Smooth muscle cell (in vitro differentiated cells): ENCODE results near the gene DPH1. TPM values are rescaled to one million over a fixed set of nuclear protein-coding genes. Genes with fewer than 3 reads are reported as not detected.
A peak's percentile ranks its signal among the peaks of the same experiment; 100 is the strongest.

Experiments used
- microRNA counts: library from miRNA; unstranded; fragments of <30 nt; microRNA quantifications from one replicate; lab custom pipeline; 2016
- microRNA-seq: library from miRNA; unstranded; fragments of <30 nt; microRNA quantifications from one replicate; pipeline ENCODE4, GENCODE V29; 2016; ENCODE audit warnings: borderline number of aligned reads
- polyA plus RNA-seq: library from polyadenylated mRNA; unstranded; fragments of >200 nt; fragmentation: Nextera tagmentation; extraction: Ambion mirVana; gene quantifications from 2 replicates; pipeline ENCODE4 v1.2.1, GENCODE V29; 2016
- small RNA-seq: library from RNA; depleted of rRNA; stranded (forward); fragments of <200 nt; gene quantifications from one replicate; pipeline ENCODE3, GENCODE V24; 2014
- total RNA-seq: library from RNA; depleted of rRNA; stranded (reverse); fragments of >200 nt; gene quantifications from 2 replicates; pipeline ENCODE4 v1.2.3, GENCODE V29; 2014

The DPH1 gene
- total and polyA plus RNA-seq, 2 experiments from 2014 or later = 15.9 to 33.6 TPM

MicroRNA genes within 50 kb of the gene (microRNA counts, 767-probe panel; counts per million panel counts)
- microRNA hsa-miR-132-3p (lab: Ali Mortazavi, UCI) (8,928 counts per million, percentile 67 among the panel's probes with 10 or more counts), microRNA hsa-miR-212-3p (lab: Ali Mortazavi, UCI) (183 counts per million)

Small RNA genes lying within 50 kb of the gene (microRNA-seq; reads per million reads assigned to microRNA genes)
- gene MIR132 (2,944 reads per million, percentile 86 among the genes with 10 or more reads in this experiment), gene MIR212 (52.0 reads per million, percentile 45 among the genes with 10 or more reads in this experiment)

Small RNA genes lying within 50 kb of the gene (small RNA-seq; reads per million reads assigned to genes)
- not detected for gene AC090617.9
- 32.3 reads per million, percentile 93 among the genes with 10 or more reads in this experiment for gene MIR132
- gene MIR212 = 4.7 reads per million, percentile 62 among the genes with 10 or more reads in this experiment
- gene OVCA2 = not detected

Other genes with a start within 250 kb of the DPH1 start
- 9.5 and 10.3 TPM in 2 replicates for gene SMYD4, start 200.3 kb upstream of the DPH1 start, total RNA-seq
- 11.1 and 11.7 TPM in 2 replicates for gene SMYD4, start 200.3 kb upstream of the DPH1 start, polyA plus RNA-seq
- 25.2 and 29.6 TPM in 2 replicates for gene RPA1, start 200.1 kb upstream of the DPH1 start, total RNA-seq
- gene RPA1, start 200.1 kb upstream of the DPH1 start, polyA plus RNA-seq = 37.8 and 46.3 TPM in 2 replicates
- gene RTN4RL1, start 4.8 kb upstream of the DPH1 start, total RNA-seq = not detected in 2 replicates
- not detected in 2 replicates for gene RTN4RL1, start 4.8 kb upstream of the DPH1 start, polyA plus RNA-seq
- 42.6 and 46.7 TPM in 2 replicates for gene OVCA2, start 11.9 kb downstream of the DPH1 start, total RNA-seq
- gene OVCA2, start 11.9 kb downstream of the DPH1 start, polyA plus RNA-seq = 47.6 and 59.5 TPM in 2 replicates
- gene HIC1, start 24.9 kb downstream of the DPH1 start, total RNA-seq = 2.6 and 2.9 TPM in 2 replicates
- gene HIC1, start 24.9 kb downstream of the DPH1 start, polyA plus RNA-seq = 3.5 and 5.2 TPM in 2 replicates